Gastroesophageal sphincter (tissue), 3 donors: ENCODE results near the gene SMAD4.

Experiments
- CTCF ChIP-seq, 4 experiments: fragments of 200-600 bp in 2 of 4; fragments of 450-650 bp in 2 of 4; sonication (generic) in 1 of 4; IDR thresholded peaks; one replicate each; pipeline ENCODE4 v1.5.1; 2017 to 2019; ENCODE audit warnings: antibody characterized with exemption in 4 of 4, mild to moderate bottlenecking in 2 of 4, moderate library complexity in 2 of 4
- POLR2A ChIP-seq, 2 donors: fragments of 450-650 bp; IDR thresholded peaks; one replicate each; pipeline ENCODE4 v1.6.1; 2017; ENCODE audit warnings: antibody characterized with exemption in 2 of 2, mild to moderate bottlenecking in 2 of 2, moderate library complexity in 1 of 2

DNA sequence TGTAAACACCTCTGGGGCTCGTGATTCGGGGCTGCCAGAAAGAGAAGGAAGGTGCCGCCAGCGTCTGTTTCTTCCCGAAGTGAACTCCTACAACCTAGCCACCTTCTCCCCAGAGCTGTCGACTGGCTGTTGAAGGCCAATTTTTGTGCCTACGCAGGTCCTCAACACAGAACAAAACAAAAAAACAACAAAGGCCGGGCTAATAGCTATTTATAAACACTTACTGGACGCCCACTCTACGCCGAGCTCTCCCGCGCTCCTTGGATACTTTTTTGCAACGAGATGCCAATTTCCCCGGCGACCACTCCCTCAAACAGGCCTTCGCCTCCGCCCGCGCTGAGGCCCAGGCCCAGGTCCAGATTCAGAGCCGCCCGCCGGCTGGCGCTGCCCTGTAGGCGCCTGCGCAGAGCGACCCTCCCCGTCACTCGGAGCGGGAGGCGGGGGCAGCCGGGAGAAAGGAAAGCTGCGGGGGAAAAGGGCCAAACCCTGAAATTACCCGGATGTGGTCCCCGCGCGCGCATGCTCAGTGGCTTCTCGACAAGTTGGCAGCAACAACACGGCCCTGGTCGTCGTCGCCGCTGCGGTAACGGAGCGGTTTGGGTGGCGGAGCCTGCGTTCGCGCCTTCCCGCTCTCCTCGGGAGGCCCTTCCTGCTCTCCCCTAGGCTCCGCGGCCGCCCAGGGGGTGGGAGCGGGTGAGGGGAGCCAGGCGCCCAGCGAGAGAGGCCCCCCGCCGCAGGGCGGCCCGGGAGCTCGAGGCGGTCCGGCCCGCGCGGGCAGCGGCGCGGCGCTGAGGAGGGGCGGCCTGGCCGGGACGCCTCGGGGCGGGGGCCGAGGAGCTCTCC is at the start of gene SMAD4:
- TF ChIP-seq POLR2A (IDR thresholded peaks at IDR 0.05) (peak; percentile 86 to 89), CTCF (IDR thresholded peaks at IDR 0.05) (peak in 2 of 4 experiments; percentile 8 to 14)
